HG02870 (cell line): ENCODE results near the gene GPC5.
"Not testable (repeated sequence)": the region's sequence is repeated elsewhere in the genome, so short reads cannot be mapped to it uniquely, and the experiment has no call there.

Source experiments
- ATAC-seq: cut with Tn5 transposase; IDR thresholded peaks from one replicate; pipeline ENCODE4 v1.9.1; 2021; ENCODE audit warnings: mild to moderate bottlenecking, moderate library complexity; ENCODE audit not compliant: unreplicated experiment

Gene GPC5

GRCh38 chr13:91398413-91399188, at the start of gene GPC5:
TSS of gene GPC5 (plus strand) at chr13:91398621.
- peak; percentile 96 for ATAC-seq

GRCh38 chr13:91348906-91349435, 49.5 kb upstream of the GPC5 start:
- ATAC-seq, result peak; percentile 43

GRCh38 chr13:91349992-91350911, 48.2 kb upstream of the GPC5 start:
- ATAC-seq, result no peak

GRCh38 chr13:91351123-91351522, 47.3 kb upstream of the GPC5 start:
- ATAC-seq, result no peak

GRCh38 chr13:91351980-91352379, 46.4 kb upstream of the GPC5 start:
- ATAC-seq, result no peak

GRCh38 chr13:91352891-91353290, 45.5 kb upstream of the GPC5 start:
- ATAC-seq, result not testable (repeated sequence)

GRCh38 chr13:91353494-91353893, 44.9 kb upstream of the GPC5 start:
- no peak for ATAC-seq

- ATAC-seq, result no peak
Measured at GRCh38 chr13:91355099-91355825, 43.2 kb upstream of the GPC5 start.

GRCh38 chr13:91355826-91356710, 42.4 kb upstream of the GPC5 start:
- no peak for ATAC-seq

GRCh38 chr13:91356919-91357612, 41.4 kb upstream of the GPC5 start:
- ATAC-seq, result no peak

GRCh38 chr13:91357613-91358386, 40.6 kb upstream of the GPC5 start:
- ATAC-seq, result no peak

GRCh38 chr13:91358387-91358782, 40.0 kb upstream of the GPC5 start:
- no peak for ATAC-seq

- ATAC-seq, result no peak
Measured at GRCh38 chr13:91359111-91359510, 39.3 kb upstream of the GPC5 start.

GRCh38 chr13:91359631-91360030, 38.8 kb upstream of the GPC5 start:
- no peak for ATAC-seq

- no peak for ATAC-seq
Measured at GRCh38 chr13:91360246-91360751, 38.1 kb upstream of the GPC5 start.

GRCh38 chr13:91361755-91362271, 36.6 kb upstream of the GPC5 start:
- no peak for ATAC-seq

- no peak for ATAC-seq
Measured at GRCh38 chr13:91362908-91363307, 35.5 kb upstream of the GPC5 start.

- peak; percentile 31 for ATAC-seq
Measured at GRCh38 chr13:91368101-91368500, 30.3 kb upstream of the GPC5 start.
